Tibial nerve (tissue), 4 donors: Measurements from ENCODE around the gene QPRT. TPM values are rescaled to one million over a fixed set of nuclear protein-coding genes. Genes with fewer than 3 reads are reported as not detected.
"Not testable (repeated sequence)": the region's sequence is repeated elsewhere in the genome, so short reads cannot be mapped to it uniquely, and the experiment has no call there.

Experiments used
- DNase-seq, 2 donors: peaks; one replicate each; pipeline ENCODE4 v3.0.0-alpha.2; 2019; ENCODE audit warnings: low spot score in 2 of 2
- H3K27ac ChIP-seq, 4 donors: fragments of 200-600 bp; sonication (generic) in 3 of 4; one replicate each; pipeline ENCODE4 v1.5.1; 2017 to 2019; ENCODE audit warnings: mild to moderate bottlenecking in 1 of 4
- H3K27me3 ChIP-seq, 2 donors: fragments of 200-600 bp; sonication (generic) in 1 of 2; one replicate each; pipeline versions ENCODE4 v1.5.1 to v1.6.0; 2017 to 2019
- H3K36me3 ChIP-seq, 3 donors: fragments of 200-600 bp; sonication (generic); one replicate each; pipeline ENCODE4 v1.5.1; 2018 to 2019
- H3K4me1 ChIP-seq, 4 donors: fragments of 200-600 bp; sonication (generic) in 3 of 4; one replicate each; pipeline ENCODE4 v1.5.1; 2017 to 2019
- H3K4me3 ChIP-seq, 4 donors: fragments of 200-600 bp; sonication (generic) in 3 of 4; one replicate each; pipeline ENCODE4 v1.5.1; 2017 to 2019; ENCODE audit warnings: mild to moderate bottlenecking in 1 of 4, moderate library complexity in 1 of 4
- H3K9me3 ChIP-seq, 4 donors: fragments of 200-600 bp; sonication (generic) in 3 of 4; one replicate each; pipeline ENCODE4 v1.5.1; 2017 to 2019
- CTCF ChIP-seq, 5 experiments: fragments of 200-600 bp in 3 of 5; fragments of 450-650 bp in 2 of 5; sonication (generic) in 3 of 5; IDR thresholded peaks; one replicate each; pipeline ENCODE4 v1.5.1; 2016 to 2019; ENCODE audit warnings: antibody characterized with exemption in 5 of 5, mild to moderate bottlenecking in 3 of 5, moderate library complexity in 2 of 5
- EP300 ChIP-seq, 2 donors: sonication (generic); formaldehyde crosslinking; IDR thresholded peaks; one replicate each; pipeline ENCODE4 v1.6.1; 2017; ENCODE audit warnings: antibody characterized with exemption in 2 of 2, mild to moderate bottlenecking in 1 of 2
- POLR2A ChIP-seq, 2 donors: fragments of 450-650 bp; IDR thresholded peaks; one replicate each; pipeline ENCODE4 v1.6.1; 2017; ENCODE audit warnings: antibody characterized with exemption in 2 of 2, mild to moderate bottlenecking in 2 of 2, moderate library complexity in 2 of 2
- WGBS, 2 donors: methylation state at CpG; one replicate each; pipeline ENCODE4 v1.1.5; 2018; 5-methylcytosine and 5-hydroxymethylcytosine counted together
- total RNA-seq, 4 donors: library from RNA; depleted of rRNA; stranded (reverse); fragments of >200 nt; gene quantifications; one replicate each; pipeline ENCODE4 v1.1.0, GENCODE V29; 2016

QPRT gene
- total RNA-seq, 4 donors from 2014 or later: 15.3 to 50.4 (median 38.5) TPM

- DNase-seq: no peak
- TF ChIP-seq POLR2A (IDR thresholded peaks at IDR 0.05) (no peak), CTCF (IDR thresholded peaks at IDR 0.05) (no peak), EP300 (IDR thresholded peaks at IDR 0.05) (no peak)
- H3K27ac ChIP-seq: no peak overlapping the region
- H3K9me3 ChIP-seq: no peaks in the 10 kb centered on the region
- no peak overlapping the region for H3K4me3 ChIP-seq
- peaks cover 0 to 4% (median 0%) of the 10 kb centered on the region in 4 donors for H3K4me1 ChIP-seq
- no peaks in the 10 kb centered on the region for H3K36me3 ChIP-seq
- 36 to 40% methylated on average over 4 of the region's 4 CpGs for WGBS, 2 donors
- H3K27me3 ChIP-seq: no peaks in the 10 kb centered on the region
These were observed 40.1 kb downstream of the QPRT start for GRCh38 chr16:29719063-29719462.

DNA sequence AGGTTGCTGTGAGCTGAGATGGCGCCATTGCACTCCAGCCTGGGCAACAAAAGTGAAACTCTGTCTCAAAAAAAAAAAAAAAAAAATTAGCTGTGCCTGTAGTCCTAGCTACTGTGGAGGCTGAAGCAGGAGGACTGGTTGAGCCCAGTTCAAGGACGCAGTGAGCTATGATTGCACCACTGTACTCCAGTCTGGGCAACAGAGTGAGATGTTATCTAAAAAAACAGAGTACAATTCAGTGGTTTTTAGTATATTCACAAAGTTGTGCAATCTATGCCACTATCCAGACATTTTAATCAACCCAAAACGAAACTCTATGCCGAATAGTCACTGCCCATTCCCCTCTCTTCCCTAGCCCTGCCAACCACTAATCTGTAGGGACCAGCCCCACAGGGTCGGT is 41.7 kb downstream of the QPRT start:
- H3K4me3 ChIP-seq: no peak overlapping the region
- DNase-seq: no peak
- H3K27me3 ChIP-seq: no peaks in the 10 kb centered on the region
- H3K4me1 ChIP-seq: peaks cover 0 to 4% (median 0%) of the 10 kb centered on the region in 4 donors
- H3K27ac ChIP-seq: no peak overlapping the region
- H3K36me3 ChIP-seq: no peaks in the 10 kb centered on the region
- no peak for TF ChIP-seq CTCF (IDR thresholded peaks at IDR 0.05)
- TF ChIP-seq EP300 (IDR thresholded peaks at IDR 0.05): no peak
- TF ChIP-seq POLR2A (IDR thresholded peaks at IDR 0.05): no peak
- H3K9me3 ChIP-seq: no peaks in the 10 kb centered on the region
- WGBS, 2 donors: 82 to 85% methylated on average over 5 of the region's 5 CpGs

DNA sequence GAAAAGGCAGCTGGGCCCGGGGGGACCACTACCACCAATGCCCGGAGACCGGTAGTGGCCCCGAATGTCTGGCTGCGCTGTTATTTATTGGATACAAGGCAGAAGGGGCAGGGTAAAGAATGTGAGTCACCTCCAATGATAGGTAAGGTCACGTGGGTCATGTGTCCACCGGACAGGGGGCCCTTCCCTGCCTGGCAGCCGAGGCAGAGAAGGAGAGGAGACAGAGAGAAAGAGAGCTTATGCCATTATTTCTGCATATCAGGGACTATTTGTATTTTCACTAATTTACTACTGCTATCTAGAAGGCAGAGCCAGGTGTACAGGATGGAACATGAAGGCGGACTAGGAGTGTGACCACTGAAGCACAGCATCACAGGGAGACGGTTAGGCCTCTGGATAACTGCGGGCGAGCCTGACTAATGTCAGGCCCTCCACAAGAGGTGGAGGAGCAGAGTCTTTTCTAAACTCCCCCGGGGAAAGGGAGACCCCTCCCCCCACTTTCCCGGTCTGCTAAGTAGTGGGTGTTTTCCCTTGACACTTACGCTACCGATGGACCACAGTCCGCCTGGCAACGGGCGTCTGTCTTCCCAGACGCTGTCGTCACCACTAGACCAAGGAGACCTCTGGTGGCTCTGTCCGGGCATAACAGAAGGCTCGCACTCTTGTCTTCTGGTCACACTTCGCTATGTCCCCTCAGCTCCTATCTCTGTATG is 42.3 kb downstream of the QPRT start:
- H3K27me3 ChIP-seq, H3K36me3 ChIP-seq, H3K27ac ChIP-seq, H3K9me3 ChIP-seq, H3K4me3 ChIP-seq, H3K4me1 ChIP-seq: not testable (repeated sequence)
- WGBS, 2 donors: 43 to 46% methylated on average over 22 to 24 of the region's 24 CpGs
- peak; percentile 24 to 54 for DNase-seq
- TF ChIP-seq CTCF (IDR thresholded peaks at IDR 0.05): peak; percentile 42 to 66 (median 50)

GRCh38 chr16:29726845-29727377 is 47.9 kb downstream of the QPRT start:
- Histone ChIP-seq H3K27me3 (peaks cover 0 to 10% of the 10 kb centered on the region in 2 donors), H3K9me3 (no peaks in the 10 kb centered on the region), H3K4me3 (no peak overlapping the region), H3K4me1 (peaks cover 0 to 5% (median 0%) of the 10 kb centered on the region in 4 donors), H3K36me3 (no peaks in the 10 kb centered on the region), H3K27ac (no peak overlapping the region)
- 63 to 68% methylated on average over 9 of the region's 9 CpGs for WGBS, 2 donors
- TF ChIP-seq CTCF (IDR thresholded peaks at IDR 0.05): no peak
- DNase-seq: no peak

- Histone ChIP-seq H3K36me3 (no peaks in the 10 kb centered on the region), H3K27me3 (peaks cover 0 to 10% of the 10 kb centered on the region in 2 donors), H3K9me3 (no peaks in the 10 kb centered on the region), H3K4me3 (no peak overlapping the region), H3K27ac (no peak overlapping the region), H3K4me1 (peaks cover 0 to 5% (median 0%) of the 10 kb centered on the region in 4 donors)
- 71 to 72% methylated on average over 7 of the region's 7 CpGs for WGBS, 2 donors
- no peak for DNase-seq
- TF ChIP-seq CTCF (IDR thresholded peaks at IDR 0.05): no peak
These were observed 48.5 kb downstream of the QPRT start for GRCh38 chr16:29727452-29727851.
